SK-N-SH treated with all-trans-retinoic acid at 6 μM for 48 hours (cell line): ENCODE results near the gene IL36A.

ENCODE experiments used
- ATAC-seq: fragments of 200-7000 bp; cut with Tn5 transposase; 3 replicates; pipeline ENCODE4 v1.9.1; 2020; ENCODE audit warnings: mild to moderate bottlenecking, moderate library complexity
- ARNTL ChIP-seq: fragments of 450-650 bp; formaldehyde crosslinking; IDR thresholded peaks from 2 replicates; pipeline ENCODE4 v1.5.0; 2020; ENCODE audit warnings: low read depth, mild to moderate bottlenecking, moderate library complexity, borderline replicate concordance
- BACH2 ChIP-seq: fragments of 250-450 bp; sonication (Bioruptor Pico); IDR thresholded peaks from 2 replicates; pipeline ENCODE4 v1.9.0; 2021; ENCODE audit warnings: mild to moderate bottlenecking, borderline replicate concordance
- CSDC2 ChIP-seq: fragments of 250-450 bp; sonication (Bioruptor Pico); IDR thresholded peaks from 2 replicates; pipeline ENCODE4 v1.5.0; 2020; ENCODE audit warnings: mild to moderate bottlenecking, moderate library complexity
- ESRRG ChIP-seq: fragments of 250-450 bp; sonication (Bioruptor Pico); IDR thresholded peaks from 2 replicates; pipeline ENCODE4 v1.6.1; 2021; ENCODE audit warnings: mild to moderate bottlenecking
- GLIS3 ChIP-seq: fragments of 250-450 bp; sonication (Bioruptor Pico); IDR thresholded peaks from 2 replicates; pipeline ENCODE4 v1.5.0; 2020; ENCODE audit warnings: mild to moderate bottlenecking, moderate library complexity
- ISL1 ChIP-seq: fragments of 250-450 bp; sonication (Bioruptor Pico); IDR thresholded peaks from 2 replicates; pipeline ENCODE4 v2.1.2; 2022; ENCODE audit warnings: mild to moderate bottlenecking, moderate library complexity
- OSR1 ChIP-seq: fragments of 250-450 bp; sonication (Bioruptor Pico); IDR thresholded peaks from 2 replicates; pipeline ENCODE4 v1.8.0; 2022; ENCODE audit warnings: moderate library complexity, mild to moderate bottlenecking, inconsistent platforms
- PPARA ChIP-seq: fragments of 250-450 bp; sonication (Bioruptor Pico); IDR thresholded peaks from 2 replicates; pipeline ENCODE4 v1.5.0; 2020; ENCODE audit warnings: mild to moderate bottlenecking, borderline replicate concordance
- SNAI2 ChIP-seq: fragments of 250-450 bp; sonication (Bioruptor Pico); IDR thresholded peaks from 2 replicates; pipeline ENCODE4 v1.5.0; 2020; ENCODE audit warnings: mild to moderate bottlenecking, moderate library complexity
- TCF4 ChIP-seq: fragments of 250-450 bp; sonication (Bioruptor Pico); IDR thresholded peaks from 2 replicates; pipeline ENCODE4 v1.8.0; 2021; ENCODE audit warnings: mild to moderate bottlenecking, moderate library complexity, borderline replicate concordance
- TOX ChIP-seq: fragments of 250-450 bp; sonication (Bioruptor Pico); IDR thresholded peaks from 2 replicates; pipeline ENCODE4 v1.8.0; 2021; ENCODE audit warnings: mild to moderate bottlenecking, moderate library complexity, borderline replicate concordance
- TSHZ2 ChIP-seq: fragments of 250-450 bp; sonication (Bioruptor Pico); IDR thresholded peaks from 2 replicates; pipeline ENCODE4 v1.5.0; 2020; ENCODE audit warnings: mild to moderate bottlenecking, moderate library complexity
- ZNF565 ChIP-seq: fragments of 450-650 bp; formaldehyde crosslinking; conservative IDR thresholded peaks from 2 replicates; pipeline ENCODE4 v1.5.0; 2020; ENCODE audit warnings: low read depth, mild to moderate bottlenecking, moderate library complexity
- ZNF70 ChIP-seq: fragments of 450-650 bp; formaldehyde crosslinking; IDR thresholded peaks from 2 replicates; pipeline ENCODE4 v1.5.0; 2020; ENCODE audit warnings: mild to moderate bottlenecking, moderate library complexity
- ZNF8 ChIP-seq: fragments of 450-650 bp; formaldehyde crosslinking; IDR thresholded peaks from 2 replicates; pipeline ENCODE4 v1.5.0; 2020; ENCODE audit warnings: mild to moderate bottlenecking, moderate library complexity
- TF ChIP-seq, protein P1 (sequence below): fragments of 250-450 bp; sonication (Bioruptor Pico); IDR thresholded peaks from 2 replicates; pipeline ENCODE4 v1.8.0; 2021; ENCODE audit warnings: low read depth, mild to moderate bottlenecking, moderate library complexity, borderline replicate concordance
- TF ChIP-seq, protein P2 (sequence below): fragments of 250-450 bp; sonication (Bioruptor Pico); IDR thresholded peaks from 2 replicates; pipeline ENCODE4 v1.5.1; 2020; ENCODE audit warnings: low read depth, mild to moderate bottlenecking, moderate library complexity
- TF ChIP-seq, protein P3 (sequence below): fragments of 250-450 bp; sonication (Bioruptor Pico); IDR thresholded peaks from 2 replicates; pipeline ENCODE4 v1.5.1; 2021; ENCODE audit warnings: mild to moderate bottlenecking, moderate library complexity
- TF ChIP-seq, protein P4 (sequence below): fragments of 250-450 bp; sonication (Bioruptor Pico); IDR thresholded peaks from 2 replicates; pipeline ENCODE4 v1.8.0; 2020; ENCODE audit warnings: mild to moderate bottlenecking, moderate library complexity, borderline replicate concordance

IL36A gene

GRCh38 chr2:112980537-112980936, 24.7 kb upstream of the IL36A start (continued):
- TF ChIP-seq ARNTL (CRISPR knock-in tag) = no peak
- TF ChIP-seq ISL1 (CRISPR knock-in tag) = no peak
- no peak for TF ChIP-seq ZNF70 (CRISPR knock-in tag)
- TF ChIP-seq, protein P1, sequence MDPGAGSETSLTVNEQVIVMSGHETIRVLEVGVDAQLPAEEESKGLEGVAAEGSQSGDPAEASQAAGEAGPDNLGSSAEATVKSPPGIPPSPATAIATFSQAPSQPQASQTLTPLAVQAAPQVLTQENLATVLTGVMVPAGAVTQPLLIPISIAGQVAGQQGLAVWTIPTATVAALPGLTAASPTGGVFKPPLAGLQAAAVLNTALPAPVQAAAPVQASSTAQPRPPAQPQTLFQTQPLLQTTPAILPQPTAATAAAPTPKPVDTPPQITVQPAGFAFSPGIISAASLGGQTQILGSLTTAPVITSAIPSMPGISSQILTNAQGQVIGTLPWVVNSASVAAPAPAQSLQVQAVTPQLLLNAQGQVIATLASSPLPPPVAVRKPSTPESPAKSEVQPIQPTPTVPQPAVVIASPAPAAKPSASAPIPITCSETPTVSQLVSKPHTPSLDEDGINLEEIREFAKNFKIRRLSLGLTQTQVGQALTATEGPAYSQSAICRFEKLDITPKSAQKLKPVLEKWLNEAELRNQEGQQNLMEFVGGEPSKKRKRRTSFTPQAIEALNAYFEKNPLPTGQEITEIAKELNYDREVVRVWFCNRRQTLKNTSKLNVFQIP (CRISPR knock-in tag) = no peak

DNA sequence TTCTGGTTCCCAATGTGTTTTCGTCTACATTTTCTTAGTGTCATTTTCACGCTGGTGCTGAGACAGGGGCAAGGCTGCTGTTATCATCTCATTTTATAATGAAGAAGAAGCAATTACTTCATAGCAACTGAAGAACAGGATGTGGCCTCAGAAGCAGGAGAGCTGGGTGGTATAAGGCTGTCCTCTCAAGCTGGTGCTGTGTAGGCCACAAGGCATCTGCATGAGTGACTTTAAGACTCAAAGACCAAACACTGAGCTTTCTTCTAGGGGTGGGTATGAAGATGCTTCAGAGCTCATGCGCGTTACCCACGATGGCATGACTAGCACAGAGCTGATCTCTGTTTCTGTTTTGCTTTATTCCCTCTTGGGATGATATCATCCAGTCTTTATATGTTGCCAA, 20.2 kb upstream of the IL36A start:
- TF ChIP-seq ZNF70 (CRISPR knock-in tag) (no peak), GLIS3 (CRISPR knock-in tag) (no peak), CSDC2 (CRISPR knock-in tag) (no peak), SNAI2 (CRISPR knock-in tag) (no peak), ISL1 (CRISPR knock-in tag) (no peak), TOX (no peak), TCF4 (CRISPR knock-in tag) (no peak), BACH2 (CRISPR knock-in tag) (no peak), PPARA (CRISPR knock-in tag) (no peak), ESRRG (CRISPR knock-in tag) (no peak), ARNTL (CRISPR knock-in tag) (no peak), TSHZ2 (CRISPR knock-in tag) (no peak), ZNF565 (CRISPR knock-in tag) (no peak), ZNF8 (CRISPR knock-in tag) (no peak)
- TF ChIP-seq, protein P2, sequence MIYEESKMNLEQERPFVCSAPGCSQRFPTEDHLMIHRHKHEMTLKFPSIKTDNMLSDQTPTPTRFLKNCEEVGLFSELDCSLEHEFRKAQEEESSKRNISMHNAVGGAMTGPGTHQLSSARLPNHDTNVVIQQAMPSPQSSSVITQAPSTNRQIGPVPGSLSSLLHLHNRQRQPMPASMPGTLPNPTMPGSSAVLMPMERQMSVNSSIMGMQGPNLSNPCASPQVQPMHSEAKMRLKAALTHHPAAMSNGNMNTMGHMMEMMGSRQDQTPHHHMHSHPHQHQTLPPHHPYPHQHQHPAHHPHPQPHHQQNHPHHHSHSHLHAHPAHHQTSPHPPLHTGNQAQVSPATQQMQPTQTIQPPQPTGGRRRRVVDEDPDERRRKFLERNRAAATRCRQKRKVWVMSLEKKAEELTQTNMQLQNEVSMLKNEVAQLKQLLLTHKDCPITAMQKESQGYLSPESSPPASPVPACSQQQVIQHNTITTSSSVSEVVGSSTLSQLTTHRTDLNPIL (CRISPR knock-in tag) = no peak
- TF ChIP-seq, protein P3, sequence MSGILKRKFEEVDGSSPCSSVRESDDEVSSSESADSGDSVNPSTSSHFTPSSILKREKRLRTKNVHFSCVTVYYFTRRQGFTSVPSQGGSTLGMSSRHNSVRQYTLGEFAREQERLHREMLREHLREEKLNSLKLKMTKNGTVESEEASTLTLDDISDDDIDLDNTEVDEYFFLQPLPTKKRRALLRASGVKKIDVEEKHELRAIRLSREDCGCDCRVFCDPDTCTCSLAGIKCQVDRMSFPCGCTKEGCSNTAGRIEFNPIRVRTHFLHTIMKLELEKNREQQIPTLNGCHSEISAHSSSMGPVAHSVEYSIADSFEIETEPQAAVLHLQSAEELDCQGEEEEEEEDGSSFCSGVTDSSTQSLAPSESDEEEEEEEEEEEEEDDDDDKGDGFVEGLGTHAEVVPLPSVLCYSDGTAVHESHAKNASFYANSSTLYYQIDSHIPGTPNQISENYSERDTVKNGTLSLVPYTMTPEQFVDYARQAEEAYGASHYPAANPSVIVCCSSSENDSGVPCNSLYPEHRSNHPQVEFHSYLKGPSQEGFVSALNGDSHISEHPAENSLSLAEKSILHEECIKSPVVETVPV (CRISPR knock-in tag) = no peak
- TF ChIP-seq, protein P4, sequence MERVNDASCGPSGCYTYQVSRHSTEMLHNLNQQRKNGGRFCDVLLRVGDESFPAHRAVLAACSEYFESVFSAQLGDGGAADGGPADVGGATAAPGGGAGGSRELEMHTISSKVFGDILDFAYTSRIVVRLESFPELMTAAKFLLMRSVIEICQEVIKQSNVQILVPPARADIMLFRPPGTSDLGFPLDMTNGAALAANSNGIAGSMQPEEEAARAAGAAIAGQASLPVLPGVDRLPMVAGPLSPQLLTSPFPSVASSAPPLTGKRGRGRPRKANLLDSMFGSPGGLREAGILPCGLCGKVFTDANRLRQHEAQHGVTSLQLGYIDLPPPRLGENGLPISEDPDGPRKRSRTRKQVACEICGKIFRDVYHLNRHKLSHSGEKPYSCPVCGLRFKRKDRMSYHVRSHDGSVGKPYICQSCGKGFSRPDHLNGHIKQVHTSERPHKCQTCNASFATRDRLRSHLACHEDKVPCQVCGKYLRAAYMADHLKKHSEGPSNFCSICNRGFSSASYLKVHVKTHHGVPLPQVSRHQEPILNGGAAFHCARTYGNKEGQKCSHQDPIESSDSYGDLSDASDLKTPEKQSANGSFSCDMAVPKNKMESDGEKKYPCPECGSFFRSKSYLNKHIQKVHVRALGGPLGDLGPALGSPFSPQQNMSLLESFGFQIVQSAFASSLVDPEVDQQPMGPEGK (CRISPR knock-in tag) = no peak
- TF ChIP-seq, protein P1 (CRISPR knock-in tag) = no peak
- no peak for ATAC-seq

- no peak for ATAC-seq
- TF ChIP-seq ARNTL (CRISPR knock-in tag) (no peak), OSR1 (CRISPR knock-in tag) (no peak), SNAI2 (CRISPR knock-in tag) (no peak)
Measured at GRCh38 chr2:112989611-112990010, 15.6 kb upstream of the IL36A start.
